Chondrocyte (in vitro differentiated cells): ENCODE results near the gene OTOF. TPM values are rescaled to one million over a fixed set of nuclear protein-coding genes. Genes with fewer than 3 reads are reported as not detected.
"Not testable (repeated sequence)": the region's sequence is repeated elsewhere in the genome, so short reads cannot be mapped to it uniquely, and the experiment has no call there.

Experiments
- DNase-seq: peaks from one replicate; pipeline ENCODE4 v3.0.0; 2021; ENCODE audit warnings: mixed read lengths, low spot score
- H3K27ac Mint-ChIP-seq: one replicate; pipeline ENCODE4 v1.8.0; 2021; ENCODE audit warnings: mild to moderate bottlenecking, moderate library complexity, mixed read lengths; ENCODE audit not compliant: unreplicated experiment
- H3K27me3 Mint-ChIP-seq: 2 replicates; pipeline ENCODE4 v1.8.0; 2021; ENCODE audit warnings: low read depth, mixed read lengths
- H3K36me3 Mint-ChIP-seq: 2 replicates; pipeline ENCODE4 v1.8.0; 2021; ENCODE audit warnings: low read depth, mixed read lengths
- H3K4me1 Mint-ChIP-seq: 2 replicates; pipeline ENCODE4 v1.8.0; 2021; ENCODE audit warnings: low read depth, mild to moderate bottlenecking, mixed read lengths
- H3K4me3 Mint-ChIP-seq: one replicate; pipeline ENCODE4 v1.8.0; 2021; ENCODE audit warnings: mild to moderate bottlenecking, moderate library complexity, mixed read lengths; ENCODE audit not compliant: unreplicated experiment
- H3K9me3 Mint-ChIP-seq: 2 replicates; pipeline ENCODE4 v1.8.0; 2021; ENCODE audit warnings: low read depth, mixed read lengths
- total RNA-seq: library from RNA; stranded (reverse); gene quantifications from 3 replicates; pipeline ENCODE4 v1.2.1, GENCODE V29; 2021
- TF ChIP-seq, protein P1 (sequence below): fragments of 200-600 bp; sonication (generic); IDR thresholded peaks from 2 replicates; pipeline ENCODE4 v1.5.0; 2021; ENCODE audit warnings: antibody characterized with exemption, mild to moderate bottlenecking, moderate library complexity

Gene OTOF
- total RNA-seq, 1 donor from 2014 or later: not detected

DNA sequence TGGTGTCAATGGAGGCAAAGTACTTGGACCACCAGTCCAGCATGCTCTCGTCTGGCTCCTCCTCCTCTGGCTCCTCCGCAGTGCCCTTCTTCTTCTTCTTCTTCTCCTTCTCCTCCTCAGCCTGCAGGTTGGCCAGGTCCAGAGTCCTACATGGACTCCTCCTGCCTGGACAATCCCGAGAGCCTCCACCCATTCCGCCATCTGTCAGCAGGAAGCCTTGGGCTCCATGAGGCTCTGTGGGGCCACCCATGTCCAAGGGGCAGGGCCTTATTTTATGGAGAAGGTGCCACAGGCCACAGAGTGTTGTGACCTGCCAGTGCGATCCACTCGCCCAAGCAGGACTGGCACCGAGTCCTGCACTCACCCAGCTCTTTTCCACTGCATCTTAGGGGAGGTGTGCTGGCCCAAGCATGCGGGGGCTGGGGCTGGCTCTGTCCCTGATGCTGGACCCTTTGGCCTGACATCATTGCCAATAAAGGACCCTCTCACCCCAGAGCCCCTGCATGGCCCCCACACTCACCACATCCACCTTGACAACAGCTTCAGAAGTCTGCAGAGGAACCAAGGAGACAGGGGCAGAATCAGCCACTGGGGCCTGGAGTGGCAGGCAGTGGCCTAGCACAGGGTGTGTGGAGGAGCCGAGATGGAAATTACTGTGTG lies 7.2 kb downstream of the OTOF start:
- Mint-ChIP-seq H3K9me3 (peaks cover 5% of the 10 kb centered on the region), H3K27me3 (no peaks in the 10 kb centered on the region), H3K36me3 (peaks cover 1% of the 10 kb centered on the region), H3K4me3 (no peak overlapping the region), H3K27ac (no peak overlapping the region), H3K4me1 (no peaks in the 10 kb centered on the region)
- TF ChIP-seq, protein P1, sequence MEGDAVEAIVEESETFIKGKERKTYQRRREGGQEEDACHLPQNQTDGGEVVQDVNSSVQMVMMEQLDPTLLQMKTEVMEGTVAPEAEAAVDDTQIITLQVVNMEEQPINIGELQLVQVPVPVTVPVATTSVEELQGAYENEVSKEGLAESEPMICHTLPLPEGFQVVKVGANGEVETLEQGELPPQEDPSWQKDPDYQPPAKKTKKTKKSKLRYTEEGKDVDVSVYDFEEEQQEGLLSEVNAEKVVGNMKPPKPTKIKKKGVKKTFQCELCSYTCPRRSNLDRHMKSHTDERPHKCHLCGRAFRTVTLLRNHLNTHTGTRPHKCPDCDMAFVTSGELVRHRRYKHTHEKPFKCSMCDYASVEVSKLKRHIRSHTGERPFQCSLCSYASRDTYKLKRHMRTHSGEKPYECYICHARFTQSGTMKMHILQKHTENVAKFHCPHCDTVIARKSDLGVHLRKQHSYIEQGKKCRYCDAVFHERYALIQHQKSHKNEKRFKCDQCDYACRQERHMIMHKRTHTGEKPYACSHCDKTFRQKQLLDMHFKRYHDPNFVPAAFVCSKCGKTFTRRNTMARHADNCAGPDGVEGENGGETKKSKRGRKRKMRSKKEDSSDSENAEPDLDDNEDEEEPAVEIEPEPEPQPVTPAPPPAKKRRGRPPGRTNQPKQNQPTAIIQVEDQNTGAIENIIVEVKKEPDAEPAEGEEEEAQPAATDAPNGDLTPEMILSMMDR: no peak
- no peak for DNase-seq

DNA sequence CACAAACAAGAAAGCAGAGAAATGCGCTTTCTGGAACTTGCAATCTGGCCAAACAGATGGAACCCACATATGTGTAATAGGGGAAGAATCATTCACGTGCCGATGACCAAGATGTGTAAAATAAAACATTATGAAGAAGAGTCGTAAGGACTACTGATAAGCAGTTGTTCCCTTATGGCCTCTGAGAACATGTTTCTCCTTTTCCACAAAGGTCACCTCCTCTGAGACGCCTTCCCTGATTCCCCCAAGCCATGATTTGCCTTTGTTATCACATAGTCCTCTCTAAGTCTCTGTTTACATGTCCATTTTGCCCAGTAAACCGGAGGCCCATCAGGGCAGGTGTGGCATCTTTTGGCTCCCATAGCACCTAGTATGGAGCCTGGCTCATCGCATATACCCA lies 8.0 kb downstream of the OTOF start:
- Mint-ChIP-seq H3K27me3 (no peaks in the 10 kb centered on the region), H3K9me3 (peaks cover 5% of the 10 kb centered on the region)

GRCh38 chr2:26469092-26469710 lies 8.7 kb downstream of the OTOF start:
- TF ChIP-seq, protein P1: peak; percentile 81
- no peak for DNase-seq
- H3K9me3 Mint-ChIP-seq: peaks cover 5% of the 10 kb centered on the region
- no peaks in the 10 kb centered on the region for H3K4me1 Mint-ChIP-seq
- peaks cover 1% of the 10 kb centered on the region for H3K36me3 Mint-ChIP-seq
- H3K27ac Mint-ChIP-seq: no peak overlapping the region
- H3K27me3 Mint-ChIP-seq: no peaks in the 10 kb centered on the region
- no peak overlapping the region for H3K4me3 Mint-ChIP-seq

More for the DNA sequence above, 8.0 kb downstream of the OTOF start:
- Mint-ChIP-seq H3K36me3 (peaks cover 1% of the 10 kb centered on the region), H3K4me3 (no peak overlapping the region), H3K4me1 (no peaks in the 10 kb centered on the region), H3K27ac (no peak overlapping the region)
- DNase-seq: no peak
- TF ChIP-seq, protein P1: no peak

DNA sequence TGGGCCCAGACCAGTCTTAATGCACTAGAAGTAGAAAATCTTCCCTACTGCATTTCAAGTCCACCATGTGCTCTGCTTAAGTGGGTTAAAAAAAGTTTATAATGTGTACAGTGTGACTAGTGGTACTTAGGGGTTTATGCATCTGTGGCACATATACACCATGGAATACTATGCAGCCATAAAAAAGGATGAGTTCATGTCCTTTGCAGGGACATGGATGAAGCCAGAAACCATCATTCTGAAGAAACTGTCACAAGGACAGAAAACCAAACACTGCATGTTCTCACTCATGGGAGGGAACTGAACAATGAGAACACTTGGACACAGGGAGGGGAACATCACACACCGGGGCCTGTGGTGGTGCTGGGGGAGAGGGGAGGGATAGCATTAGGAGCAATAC lies 9.4 kb downstream of the OTOF start:
- not testable (repeated sequence) for H3K27me3 Mint-ChIP-seq, H3K4me3 Mint-ChIP-seq, H3K27ac Mint-ChIP-seq, DNase-seq, H3K9me3 Mint-ChIP-seq, H3K4me1 Mint-ChIP-seq, H3K36me3 Mint-ChIP-seq

DNA sequence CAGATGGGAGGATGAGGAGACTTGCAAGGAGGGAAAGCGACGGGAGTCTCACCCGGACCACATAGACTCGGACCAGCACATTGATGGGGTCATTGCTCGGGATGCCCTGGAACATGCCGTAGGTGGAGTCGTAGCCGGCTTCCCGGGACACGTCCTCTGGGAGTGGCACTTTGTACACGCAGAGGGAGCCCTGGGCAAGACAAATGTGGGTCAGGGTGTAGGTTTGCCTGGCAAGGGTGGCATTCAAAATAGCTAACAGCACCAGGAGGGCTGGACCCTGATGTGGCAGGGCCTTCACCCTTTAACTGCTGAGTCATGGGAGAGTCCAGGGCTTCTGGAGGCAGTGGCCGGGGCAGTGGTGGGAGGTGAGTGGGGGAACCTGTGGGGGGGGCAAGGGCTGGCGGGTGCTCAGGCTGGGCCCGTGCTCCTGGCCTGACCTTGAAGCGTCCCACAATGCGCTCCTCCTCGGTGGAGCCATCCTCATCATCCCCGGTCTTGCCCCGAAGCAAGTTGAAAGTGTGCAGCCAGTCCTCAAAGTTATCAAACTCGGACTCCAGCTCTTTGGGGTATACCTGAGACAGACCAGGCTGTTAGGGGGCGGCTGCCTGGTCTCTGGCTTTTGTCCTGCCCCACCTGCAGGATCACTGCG lies 11.1 kb downstream of the OTOF start:
- peak; percentile 75 for DNase-seq
- TF ChIP-seq, protein P1: no peak
- Mint-ChIP-seq H3K4me3 (no peak overlapping the region), H3K4me1 (peaks cover 5% of the 10 kb centered on the region), H3K36me3 (peaks cover 1% of the 10 kb centered on the region), H3K9me3 (peaks cover 5% of the 10 kb centered on the region), H3K27ac (no peak overlapping the region), H3K27me3 (no peaks in the 10 kb centered on the region)
